Stimulated activated naive CD4-positive, alpha-beta T cell treated with Interleukin-2 at 50 U/mL for 16 hours (primary cell): ENCODE measurements around the gene AFDN.

Source experiments
- DNase-seq: peaks from one replicate; lab custom pipeline; 2025; lab: John Stamatoyannopoulos, UW

AFDN gene

GRCh38 chr6:167826896-167827582, at the start of gene AFDN:
AFDN (plus strand) TSS chr6:167826911; CDS start chr6:167827133, 222 bp downstream.
- DNase-seq = no peak

GRCh38 chr6:167778497-167779128, 48.1 kb upstream of the AFDN start:
- no peak for DNase-seq

GRCh38 chr6:167779129-167779992, 47.4 kb upstream of the AFDN start:
- no peak for DNase-seq

- no peak for DNase-seq
These were observed 46.6 kb upstream of the AFDN start for GRCh38 chr6:167779993-167780655.

GRCh38 chr6:167781066-167781767, 45.5 kb upstream of the AFDN start:
- no peak for DNase-seq

GRCh38 chr6:167781868-167782267, 44.8 kb upstream of the AFDN start:
- no peak for DNase-seq

GRCh38 chr6:167782698-167783517, 43.8 kb upstream of the AFDN start:
- no peak for DNase-seq

- no peak for DNase-seq
These were observed 39.6 kb upstream of the AFDN start for GRCh38 chr6:167786853-167787675.

GRCh38 chr6:167787896-167788562, 38.7 kb upstream of the AFDN start:
- DNase-seq = no peak

GRCh38 chr6:167788563-167788903, 38.2 kb upstream of the AFDN start:
- DNase-seq = no peak

GRCh38 chr6:167789358-167789757, 37.4 kb upstream of the AFDN start:
- DNase-seq = no peak

GRCh38 chr6:167791091-167791779, 35.5 kb upstream of the AFDN start:
- DNase-seq = no peak

GRCh38 chr6:167791780-167792478, 34.8 kb upstream of the AFDN start:
- DNase-seq = no peak

- no peak for DNase-seq
These were observed 33.3 kb upstream of the AFDN start for GRCh38 chr6:167793421-167793820.

GRCh38 chr6:167794161-167795157, 32.3 kb upstream of the AFDN start:
- no peak for DNase-seq

- DNase-seq = no peak
These were observed 31.3 kb upstream of the AFDN start for GRCh38 chr6:167795321-167795811.

- DNase-seq = no peak
These were observed 30.9 kb upstream of the AFDN start for GRCh38 chr6:167795874-167796191.
